SK-N-MC (cell line): Measurements from ENCODE around the gene RBBP8NL.

ENCODE experiments used
- EZH2 ChIP-seq: fragments of 200-600 bp; sonication (generic); IDR thresholded peaks from one replicate; pipeline ENCODE4 v1.6.1; 2017; ENCODE audit warnings: antibody characterized with exemption
- POLR2AphosphoS5 ChIP-seq: IDR thresholded peaks from 2 replicates; pipeline ENCODE4 v1.6.1; 2012; ENCODE audit warnings: mild to moderate bottlenecking, low read depth, low read length, borderline replicate concordance

GRCh38 chr20:62393335-62393665 is 34.0 kb downstream of the RBBP8NL start:
- TF ChIP-seq EZH2 (no peak), POLR2AphosphoS5 (no peak)
